BE2C (cell line): ENCODE measurements around the gene KIRREL3. TPM values are rescaled to one million over a fixed set of nuclear protein-coding genes. Genes with fewer than 3 reads are reported as not detected.
A peak's percentile ranks its signal among the peaks of the same experiment; 100 is the strongest.

Experiments
- DNase-seq: peaks from one replicate; pipeline ENCODE4 v3.0.0-alpha.2; 2020
- H3K27me3 ChIP-seq: fragments of 250-450 bp; sonication (Bioruptor Pico); 2 replicates; pipeline ENCODE4 v1.5.1; 2020; ENCODE audit warnings: mild to moderate bottlenecking
- H3K36me3 ChIP-seq: fragments of 250-450 bp; sonication (Bioruptor Pico); 2 replicates; pipeline ENCODE4 v1.5.1; 2020; ENCODE audit warnings: mild to moderate bottlenecking
- H3K4me1 ChIP-seq: fragments of 250-450 bp; sonication (Bioruptor Pico); 2 replicates; pipeline ENCODE4 v1.5.1; 2020
- H3K4me3 ChIP-seq: 2 replicates; pipeline ENCODE4 v1.5.1; 2011; ENCODE audit warnings: low read depth, low read length
- H3K9me3 ChIP-seq: fragments of 250-450 bp; sonication (Bioruptor Pico); 2 replicates; pipeline ENCODE4 v1.5.1; 2020
- CTCF ChIP-seq: IDR thresholded peaks from 2 replicates; pipeline ENCODE4 v1.5.1; 2012; ENCODE audit warnings: mild to moderate bottlenecking, low read depth, low read length
- polyA plus RNA-seq: library from polyadenylated mRNA; unstranded; fragments of >200 nt; gene quantifications from one replicate; pipeline ENCODE4 v1.2.1, GENCODE V29; 2012; ENCODE audit warnings: low read depth, missing spikeins; ENCODE audit not compliant: insufficient read length, insufficient read depth

Gene KIRREL3
- not detected for polyA plus RNA-seq

- Histone ChIP-seq H3K4me3 (peak within 1 kb of the TSS; percentile 39), H3K4me1 (no peaks in the 10 kb centered on the region), H3K27me3 (peaks cover 70% of the 10 kb centered on the region), H3K36me3 (no peaks in the 10 kb centered on the region), H3K9me3 (no peaks in the 10 kb centered on the region)
- TF ChIP-seq CTCF = no peak
- no peak for DNase-seq
Measured at GRCh38 chr11:127000291-127000968, at the start of gene KIRREL3. TSS of gene KIRREL3 (minus strand) at chr11:127000770.

- Histone ChIP-seq H3K9me3 (no peaks in the 10 kb centered on the region), H3K4me3 (no peak overlapping the region), H3K36me3 (no peaks in the 10 kb centered on the region), H3K27me3 (no peaks in the 10 kb centered on the region), H3K4me1 (no peaks in the 10 kb centered on the region)
- no peak for TF ChIP-seq CTCF
- no peak for DNase-seq
Measured at GRCh38 chr11:127050186-127050585, 49.6 kb upstream of the KIRREL3 start.

GRCh38 chr11:127049486-127049885, 48.9 kb upstream of the KIRREL3 start:
- no peak for DNase-seq
- Histone ChIP-seq H3K36me3 (no peaks in the 10 kb centered on the region), H3K4me3 (no peak overlapping the region), H3K27me3 (no peaks in the 10 kb centered on the region), H3K9me3 (no peaks in the 10 kb centered on the region), H3K4me1 (no peaks in the 10 kb centered on the region)
- TF ChIP-seq CTCF = no peak

- Histone ChIP-seq H3K36me3 (no peaks in the 10 kb centered on the region), H3K4me1 (no peaks in the 10 kb centered on the region), H3K27me3 (peaks cover 3% of the 10 kb centered on the region; the same call in 1 of the 2 replicates), H3K4me3 (no peak overlapping the region), H3K9me3 (no peaks in the 10 kb centered on the region)
- DNase-seq = no peak
- TF ChIP-seq CTCF = no peak
Measured at GRCh38 chr11:127044535-127044934, 44.0 kb upstream of the KIRREL3 start.

GRCh38 chr11:127042445-127042844, 41.9 kb upstream of the KIRREL3 start:
- DNase-seq = no peak
- no peak overlapping the region for H3K4me3 ChIP-seq

More at GRCh38 chr11:127042445-127042844, 41.9 kb upstream of the KIRREL3 start:
- Histone ChIP-seq H3K4me1 (no peaks in the 10 kb centered on the region), H3K27me3 (peaks cover 3% of the 10 kb centered on the region; the same call in 1 of the 2 replicates), H3K36me3 (no peaks in the 10 kb centered on the region), H3K9me3 (no peaks in the 10 kb centered on the region)
- no peak for TF ChIP-seq CTCF
